Esophagus muscularis mucosa (tissue), 4 donors: Measurements from ENCODE around the gene GNG2.

Experiments
- CTCF ChIP-seq, 3 experiments: fragments of 200-600 bp in 2 of 3; fragments of 450-650 bp in 1 of 3; sonication (generic) in 2 of 3; IDR thresholded peaks; one replicate each; pipeline ENCODE4 v1.5.1; 2017 to 2019; ENCODE audit warnings: antibody characterized with exemption in 3 of 3, mild to moderate bottlenecking in 2 of 3, moderate library complexity in 1 of 3
- EP300 ChIP-seq: sonication (generic); formaldehyde crosslinking; IDR thresholded peaks from one replicate; pipeline ENCODE4 v1.6.1; 2017; ENCODE audit warnings: antibody characterized with exemption
- POLR2A ChIP-seq: fragments of 450-650 bp; IDR thresholded peaks from one replicate; pipeline ENCODE4 v1.6.1; 2017; ENCODE audit warnings: antibody characterized with exemption, moderate library complexity, mild to moderate bottlenecking, low read depth

DNA sequence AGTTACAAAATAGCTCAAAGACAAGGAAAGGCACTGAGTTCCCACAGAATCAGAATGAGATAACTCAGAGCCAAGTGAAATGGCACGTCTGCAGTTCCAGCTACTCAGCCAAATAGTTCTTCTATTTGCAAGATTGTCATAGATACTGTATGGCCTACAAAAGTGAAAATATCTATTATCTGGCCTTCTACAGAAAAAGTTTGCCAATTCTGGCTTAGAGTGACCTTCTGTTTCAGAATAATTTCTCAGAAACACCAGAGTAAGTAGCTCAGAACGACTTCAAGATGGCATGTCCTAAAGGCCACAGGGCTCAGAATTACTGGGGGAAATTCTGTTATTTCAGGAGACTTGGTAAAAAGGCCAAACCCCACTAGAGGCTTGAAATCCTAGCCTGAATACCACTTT, 118.3 kb downstream of the GNG2 start:
- TF ChIP-seq CTCF (IDR thresholded peaks at IDR 0.05): no peak
- TF ChIP-seq EP300: no peak
- no peak for TF ChIP-seq POLR2A
